Neural crest cell (in vitro differentiated cells): Measurements from ENCODE around the gene RPS6KA5. TPM values are rescaled to one million over a fixed set of nuclear protein-coding genes. Genes with fewer than 3 reads are reported as not detected.
"Not testable (repeated sequence)": the region's sequence is repeated elsewhere in the genome, so short reads cannot be mapped to it uniquely, and the experiment has no call there.

ENCODE experiments used
- DNase-seq: peaks from one replicate; pipeline ENCODE4 v3.0.0; 2021; ENCODE audit warnings: low read depth, mixed read lengths, low spot score
- H3K27ac Mint-ChIP-seq: one replicate; pipeline ENCODE4 v1.8.0; 2021; ENCODE audit warnings: mild to moderate bottlenecking, mixed read lengths; ENCODE audit not compliant: unreplicated experiment
- H3K27me3 Mint-ChIP-seq: 2 replicates; pipeline ENCODE4 v1.8.0; 2021; ENCODE audit warnings: low read depth, mild to moderate bottlenecking, mixed read lengths
- H3K36me3 Mint-ChIP-seq: 2 replicates; pipeline ENCODE4 v1.8.0; 2021; ENCODE audit warnings: low read depth, mild to moderate bottlenecking, mixed read lengths
- H3K4me1 Mint-ChIP-seq: 2 replicates; pipeline ENCODE4 v1.8.0; 2021; ENCODE audit warnings: mixed read lengths
- H3K4me3 Mint-ChIP-seq: one replicate; pipeline ENCODE4 v1.8.0; 2021; ENCODE audit warnings: mild to moderate bottlenecking, mixed read lengths
- H3K9me3 Mint-ChIP-seq: 2 replicates; pipeline ENCODE4 v1.8.0; 2021; ENCODE audit warnings: mixed read lengths
- total RNA-seq: library from RNA; stranded (reverse); gene quantifications from 2 replicates; pipeline ENCODE4 v1.2.1, GENCODE V29; 2021
- TF ChIP-seq, protein P1 (sequence below): fragments of 200-600 bp; sonication (generic); conservative IDR thresholded peaks from 2 replicates; pipeline ENCODE4 v1.5.0; 2021; ENCODE audit warnings: antibody characterized with exemption, mild to moderate bottlenecking

RPS6KA5 gene
- total RNA-seq, 1 donor from 2014 or later = 2.2 TPM

DNA sequence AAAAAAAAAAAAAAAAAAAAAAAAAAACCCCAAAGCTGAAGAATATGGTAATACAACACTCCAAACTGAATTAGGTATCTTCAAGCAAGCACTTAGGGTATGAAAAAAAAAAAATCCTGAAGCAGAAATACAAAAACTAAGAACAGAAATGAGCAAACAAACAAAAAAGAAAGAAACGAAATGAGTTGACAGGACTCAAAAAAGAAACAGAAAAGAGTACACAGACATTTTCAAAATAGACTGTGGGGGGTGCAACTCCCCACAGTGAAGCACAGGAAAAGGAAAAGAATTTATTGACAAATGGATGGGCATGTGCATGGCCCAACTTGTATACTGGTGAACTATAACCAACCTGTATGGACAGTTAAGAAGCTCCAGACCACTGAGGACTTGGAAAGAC is 24.6 kb downstream of the RPS6KA5 start:
- TF ChIP-seq, protein P1, sequence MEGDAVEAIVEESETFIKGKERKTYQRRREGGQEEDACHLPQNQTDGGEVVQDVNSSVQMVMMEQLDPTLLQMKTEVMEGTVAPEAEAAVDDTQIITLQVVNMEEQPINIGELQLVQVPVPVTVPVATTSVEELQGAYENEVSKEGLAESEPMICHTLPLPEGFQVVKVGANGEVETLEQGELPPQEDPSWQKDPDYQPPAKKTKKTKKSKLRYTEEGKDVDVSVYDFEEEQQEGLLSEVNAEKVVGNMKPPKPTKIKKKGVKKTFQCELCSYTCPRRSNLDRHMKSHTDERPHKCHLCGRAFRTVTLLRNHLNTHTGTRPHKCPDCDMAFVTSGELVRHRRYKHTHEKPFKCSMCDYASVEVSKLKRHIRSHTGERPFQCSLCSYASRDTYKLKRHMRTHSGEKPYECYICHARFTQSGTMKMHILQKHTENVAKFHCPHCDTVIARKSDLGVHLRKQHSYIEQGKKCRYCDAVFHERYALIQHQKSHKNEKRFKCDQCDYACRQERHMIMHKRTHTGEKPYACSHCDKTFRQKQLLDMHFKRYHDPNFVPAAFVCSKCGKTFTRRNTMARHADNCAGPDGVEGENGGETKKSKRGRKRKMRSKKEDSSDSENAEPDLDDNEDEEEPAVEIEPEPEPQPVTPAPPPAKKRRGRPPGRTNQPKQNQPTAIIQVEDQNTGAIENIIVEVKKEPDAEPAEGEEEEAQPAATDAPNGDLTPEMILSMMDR = no peak

GRCh38 chr14:91034379-91034778 is 26.1 kb downstream of the RPS6KA5 start:
- not testable (repeated sequence) for H3K4me1 Mint-ChIP-seq, H3K4me3 Mint-ChIP-seq, H3K9me3 Mint-ChIP-seq, H3K27ac Mint-ChIP-seq, H3K36me3 Mint-ChIP-seq, DNase-seq, H3K27me3 Mint-ChIP-seq

More for the DNA sequence above, 24.6 kb downstream of the RPS6KA5 start:
- Mint-ChIP-seq H3K27ac (no peak overlapping the region), H3K36me3 (no peaks in the 10 kb centered on the region), H3K4me1 (no peaks in the 10 kb centered on the region), H3K4me3 (no peak overlapping the region), H3K27me3 (no peaks in the 10 kb centered on the region), H3K9me3 (no peaks in the 10 kb centered on the region)
- DNase-seq = no peak

GRCh38 chr14:91032248-91032647 is 28.2 kb downstream of the RPS6KA5 start:
- no peaks in the 10 kb centered on the region for H3K27me3 Mint-ChIP-seq
- peaks cover 10% of the 10 kb centered on the region for H3K4me1 Mint-ChIP-seq
- DNase-seq = no peak
- H3K4me3 Mint-ChIP-seq = no peak overlapping the region
- H3K36me3 Mint-ChIP-seq = no peaks in the 10 kb centered on the region
- TF ChIP-seq, protein P1 = no peak
- H3K27ac Mint-ChIP-seq = no peak overlapping the region
- H3K9me3 Mint-ChIP-seq = no peaks in the 10 kb centered on the region

DNA sequence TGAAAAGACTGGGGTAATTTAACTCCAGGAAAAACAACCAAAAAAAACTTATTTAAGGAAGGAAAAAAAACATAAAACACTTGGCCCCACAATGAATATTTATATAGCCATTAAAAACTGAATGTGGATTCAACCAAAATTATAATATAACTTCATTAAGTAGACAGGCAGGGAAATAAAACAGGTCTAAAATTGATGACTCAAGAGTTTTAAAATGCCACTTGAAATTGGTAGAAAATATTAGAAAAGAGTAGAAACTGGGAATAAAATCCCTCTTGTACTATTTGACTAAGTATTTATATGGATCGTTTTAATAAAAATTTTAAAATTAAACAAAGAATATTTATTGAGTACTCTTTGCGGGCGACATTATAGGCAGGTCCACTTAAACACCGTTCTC is 28.8 kb downstream of the RPS6KA5 start:
- H3K36me3 Mint-ChIP-seq = no peaks in the 10 kb centered on the region

DNA sequence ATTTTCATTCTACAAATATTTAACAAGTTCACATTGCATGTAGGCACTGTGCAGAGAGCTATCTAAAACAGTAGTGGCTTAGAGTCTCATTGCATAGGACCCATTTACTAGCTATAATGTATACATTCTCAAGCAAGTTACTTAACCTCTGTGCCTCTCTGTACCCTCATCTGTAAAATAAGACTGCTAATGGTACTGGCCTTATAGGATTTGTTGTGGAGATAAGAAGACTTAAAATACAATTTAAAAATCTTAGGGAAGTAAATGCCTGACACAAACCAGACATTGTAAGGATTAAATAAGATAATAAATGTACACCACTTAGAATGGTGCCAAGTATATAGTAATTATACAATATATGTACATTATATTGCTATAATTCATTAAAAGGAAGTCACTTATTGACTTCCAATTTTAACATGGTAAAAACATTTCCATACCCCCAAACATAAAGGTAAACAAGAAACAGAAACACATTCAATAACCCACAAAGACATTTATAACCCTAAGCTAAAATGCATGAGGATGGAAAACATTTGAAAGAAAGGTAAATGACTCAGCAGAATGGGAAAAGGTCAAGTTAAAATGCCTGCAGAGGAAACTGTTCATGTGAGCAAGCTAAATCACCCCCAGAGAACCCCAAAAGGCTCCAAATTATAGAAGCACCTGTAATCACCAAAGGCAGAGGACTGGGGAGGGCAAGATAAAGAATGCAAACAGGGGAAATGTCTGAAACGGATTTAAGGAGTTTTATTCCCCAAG is 30.8 kb downstream of the RPS6KA5 start:
- Mint-ChIP-seq H3K9me3 (no peaks in the 10 kb centered on the region), H3K4me3 (no peak overlapping the region), H3K36me3 (no peaks in the 10 kb centered on the region), H3K27ac (no peak overlapping the region), H3K4me1 (peaks cover 10% of the 10 kb centered on the region), H3K27me3 (no peaks in the 10 kb centered on the region)
- TF ChIP-seq, protein P1 = no peak
- DNase-seq = no peak

More for the DNA sequence above, 28.8 kb downstream of the RPS6KA5 start:
- peaks cover 10% of the 10 kb centered on the region for H3K4me1 Mint-ChIP-seq
- no peak for DNase-seq
- TF ChIP-seq, protein P1 = no peak
- no peaks in the 10 kb centered on the region for H3K9me3 Mint-ChIP-seq
- no peaks in the 10 kb centered on the region for H3K27me3 Mint-ChIP-seq
- no peak overlapping the region for H3K4me3 Mint-ChIP-seq
- no peak overlapping the region for H3K27ac Mint-ChIP-seq

- TF ChIP-seq, protein P1 = no peak
- peaks cover 10% of the 10 kb centered on the region for H3K4me1 Mint-ChIP-seq
- H3K9me3 Mint-ChIP-seq = no peaks in the 10 kb centered on the region
- no peak for DNase-seq
- H3K27me3 Mint-ChIP-seq = no peaks in the 10 kb centered on the region
- no peaks in the 10 kb centered on the region for H3K36me3 Mint-ChIP-seq
- no peak overlapping the region for H3K27ac Mint-ChIP-seq
- H3K4me3 Mint-ChIP-seq = no peak overlapping the region
Measured at GRCh38 chr14:91027561-91027960, 32.9 kb downstream of the RPS6KA5 start.

GRCh38 chr14:91022622-91023028 is 37.8 kb downstream of the RPS6KA5 start:
- H3K36me3 Mint-ChIP-seq, H3K4me3 Mint-ChIP-seq, H3K27ac Mint-ChIP-seq, H3K27me3 Mint-ChIP-seq, H3K4me1 Mint-ChIP-seq, DNase-seq, H3K9me3 Mint-ChIP-seq: not testable (repeated sequence)
